Bronchial epithelial cell (primary cell): ENCODE data around the gene ZMYND19. TPM values are rescaled to one million over a fixed set of nuclear protein-coding genes. Genes with fewer than 3 reads are reported as not detected.

Experiments used
- DNase-seq: peaks from one replicate; pipeline ENCODE4 v3.0.0-alpha.2; 2010; ENCODE audit warnings: low read depth
- FAIRE-seq: peaks from 2 replicates; lab custom pipeline; 2011; peaks lifted over from hg19 to GRCh38; lab: Jason Lieb, UNC
- H3K27me3 ChIP-seq: 2 replicates; pipeline ENCODE4 v1.5.1; 2011; ENCODE audit warnings: low read length; ENCODE audit not compliant: control insufficient read depth, insufficient read depth
- H3K36me3 ChIP-seq: 2 replicates; pipeline ENCODE4 v1.5.1; 2011; ENCODE audit warnings: low read length; ENCODE audit not compliant: control insufficient read depth, insufficient read depth
- H3K4me3 ChIP-seq: 2 replicates; pipeline ENCODE4 v1.5.1; 2011; ENCODE audit warnings: mild to moderate bottlenecking, low read depth, low read length, control low read depth
- CTCF ChIP-seq: IDR thresholded peaks from 2 replicates; pipeline ENCODE4 v1.5.1; 2011; ENCODE audit warnings: mild to moderate bottlenecking, moderate library complexity, low read length, control low read depth, inconsistent platforms; ENCODE audit not compliant: insufficient read depth, severe bottlenecking
- total RNA-seq: library from RNA; depleted of rRNA; stranded (reverse); fragments of >200 nt; gene quantifications from 2 replicates; pipeline ENCODE4 v1.2.1, GENCODE V29; 2014

ZMYND19 gene
- total RNA-seq, 1 donor from 2014 or later: 34.2 TPM

GRCh38 chr9:137586854-137587253 lies 3.5 kb downstream of the ZMYND19 start:
- Histone ChIP-seq H3K27me3 (no peaks in the 10 kb centered on the region), H3K4me3 (no peak overlapping the region), H3K36me3 (peaks cover 28% of the 10 kb centered on the region)
- no peak for TF ChIP-seq CTCF
- FAIRE-seq (no peak), DNase-seq (no peak)

GRCh38 chr9:137583957-137584356 lies 6.4 kb downstream of the ZMYND19 start:
- no peak for FAIRE-seq

GRCh38 chr9:137583347-137583746 lies 7.0 kb downstream of the ZMYND19 start:
- peaks cover 30% of the 10 kb centered on the region for H3K36me3 ChIP-seq
- H3K4me3 ChIP-seq: no peak overlapping the region
- FAIRE-seq (no peak), DNase-seq (no peak)
- TF ChIP-seq CTCF: no peak
- H3K27me3 ChIP-seq: no peaks in the 10 kb centered on the region

More at GRCh38 chr9:137583957-137584356, 6.4 kb downstream of the ZMYND19 start:
- no peak for TF ChIP-seq CTCF
- H3K27me3 ChIP-seq: no peaks in the 10 kb centered on the region
- no peak overlapping the region for H3K4me3 ChIP-seq
- no peak for DNase-seq
- peaks cover 32% of the 10 kb centered on the region for H3K36me3 ChIP-seq

- DNase-seq (no peak), FAIRE-seq (no peak)
- TF ChIP-seq CTCF: peak; percentile 37
- H3K4me3 ChIP-seq: no peak overlapping the region
- H3K27me3 ChIP-seq: no peaks in the 10 kb centered on the region
- H3K36me3 ChIP-seq: peaks cover 22% of the 10 kb centered on the region
Observed at GRCh38 chr9:137582286-137582860, 7.9 kb downstream of the ZMYND19 start.

- Histone ChIP-seq H3K36me3 (peaks cover 22% of the 10 kb centered on the region), H3K4me3 (no peak overlapping the region), H3K27me3 (no peaks in the 10 kb centered on the region)
- FAIRE-seq (no peak), DNase-seq (no peak)
- TF ChIP-seq CTCF: no peak
Observed at GRCh38 chr9:137581361-137582285, 8.7 kb downstream of the ZMYND19 start.
